ENCODE results near the gene UBE2D1. TPM values are rescaled to one million over a fixed set of nuclear protein-coding genes. Genes with fewer than 3 reads are reported as not detected.

UBE2D1 gene
- total RNA-seq, 2 experiments from 2014 or later, result 15.8 to 16.8 TPM

GRCh38 chr10:58371473-58371872, 36.7 kb downstream of the UBE2D1 start:
- POLR2A ChIA-PET, result no interaction called here
- CTCF ChIA-PET, result no interaction called here

GRCh38 chr10:58372607-58373441, 38.0 kb downstream of the UBE2D1 start:
- ChIA-PET CTCF (no interaction called here), POLR2A (no interaction called here)

GRCh38 chr10:58373442-58373827, 38.6 kb downstream of the UBE2D1 start:
- POLR2A ChIA-PET, result no interaction called here

GRCh38 chr10:58382489-58382995, 47.7 kb downstream of the UBE2D1 start:
- POLR2A ChIA-PET, result no interaction called here

More at GRCh38 chr10:58373442-58373827, 38.6 kb downstream of the UBE2D1 start:
- CTCF ChIA-PET, result no interaction called here

GRCh38 chr10:58384095-58384494, 49.3 kb downstream of the UBE2D1 start:
- CTCF ChIA-PET, result interaction anchor here (1.4 to 2.4 kb wide), 3 partner anchors 84 to 115 kb away, joined by 4 to 11 read pairs (median 6); partner anchors contain the start of gene CISD1

More at GRCh38 chr10:58382489-58382995, 47.7 kb downstream of the UBE2D1 start:
- CTCF ChIA-PET, result no interaction called here

GRCh38 chr10:58384544-58384998, 49.8 kb downstream of the UBE2D1 start:
- POLR2A ChIA-PET, result interaction anchor here (0.8 to 1.0 kb wide), 2 partner anchors 50 to 116 kb away, joined by 7 to 13 read pairs; partner anchors contain the start of genes CISD1 and UBE2D1
- CTCF ChIA-PET, result interaction anchor here (0.7 to 2.4 kb wide), 6 partner anchors 45 to 115 kb away, joined by 3 to 11 read pairs (median 4); partner anchors contain the start of gene CISD1

More at GRCh38 chr10:58384095-58384494, 49.3 kb downstream of the UBE2D1 start:
- POLR2A ChIA-PET, result interaction anchor here (1.0 kb wide), 1 partner anchor 49 kb away, joined by 13 read pairs; the partner anchor contains the start of gene UBE2D1

GRCh38 chr10:58384999-58385783, 50.4 kb downstream of the UBE2D1 start, which contains the start of gene TFAM:
Gene TFAM, plus strand, starts transcription at chr10:58385410. Its CDS starts 138 bp downstream, at chr10:58385548.
- CTCF ChIA-PET, result interaction anchor here (0.7 to 2.4 kb wide), 7 partner anchors 9 to 116 kb away, joined by 3 to 11 read pairs (median 4); partner anchors contain the start of gene CISD1
- POLR2A ChIA-PET, result interaction anchor here (0.8 to 1.0 kb wide), 2 partner anchors 50 to 117 kb away, joined by 7 to 13 read pairs; partner anchors contain the start of genes CISD1 and UBE2D1

GRCh38 chr10:58385784-58386112, 50.9 kb downstream of the UBE2D1 start:
- ChIA-PET CTCF (interaction anchor here (0.8 to 2.4 kb wide), 5 partner anchors 8 to 117 kb away, joined by 3 to 11 read pairs (median 4); partner anchors contain the start of gene CISD1), POLR2A (no interaction called here)

GRCh38 chr10:58389024-58389423, 54.2 kb downstream of the UBE2D1 start:
- POLR2A ChIA-PET, result no interaction called here
- CTCF ChIA-PET, result no interaction called here

GRCh38 chr10:58393317-58393716, 58.5 kb downstream of the UBE2D1 start:
- ChIA-PET POLR2A (no interaction called here), CTCF (no interaction called here)

- ChIA-PET POLR2A (no interaction called here), CTCF (interaction anchor here (0.7 to 0.9 kb wide), 2 partner anchors 9 to 27 kb away, joined by 3 read pairs; partner anchors contain the start of gene TFAM)
These were observed 59.7 kb downstream of the UBE2D1 start for GRCh38 chr10:58394471-58394870.

- POLR2A ChIA-PET, result no interaction called here
These were observed 61.3 kb downstream of the UBE2D1 start for GRCh38 chr10:58396057-58396456.

GRCh38 chr10:58397830-58398229, 63.0 kb downstream of the UBE2D1 start:
- POLR2A ChIA-PET, result no interaction called here
- CTCF ChIA-PET, result no interaction called here

More at GRCh38 chr10:58396057-58396456, 61.3 kb downstream of the UBE2D1 start:
- CTCF ChIA-PET, result no interaction called here

GRCh38 chr10:58399410-58399809, 64.6 kb downstream of the UBE2D1 start:
- ChIA-PET CTCF (no interaction called here), POLR2A (no interaction called here)

- ChIA-PET CTCF (no interaction called here), POLR2A (no interaction called here)
These were observed 65.8 kb downstream of the UBE2D1 start for GRCh38 chr10:58400609-58401008.

GRCh38 chr10:58404001-58404400, 69.2 kb downstream of the UBE2D1 start:
- CTCF ChIA-PET, result no interaction called here

GRCh38 chr10:58409956-58410610, 75.3 kb downstream of the UBE2D1 start:
- CTCF ChIA-PET, result no interaction called here
- POLR2A ChIA-PET, result no interaction called here

More at GRCh38 chr10:58404001-58404400, 69.2 kb downstream of the UBE2D1 start:
- POLR2A ChIA-PET, result no interaction called here

GRCh38 chr10:58412502-58412961, 77.7 kb downstream of the UBE2D1 start:
- POLR2A ChIA-PET, result no interaction called here
- CTCF ChIA-PET, result no interaction called here
